ENCODE results near the gene ADAM12. TPM values are rescaled to one million over a fixed set of nuclear protein-coding genes. Genes with fewer than 3 reads are reported as not detected.

Gene ADAM12
- total RNA-seq, 1 donor from 2014 or later: 100 TPM

DNA sequence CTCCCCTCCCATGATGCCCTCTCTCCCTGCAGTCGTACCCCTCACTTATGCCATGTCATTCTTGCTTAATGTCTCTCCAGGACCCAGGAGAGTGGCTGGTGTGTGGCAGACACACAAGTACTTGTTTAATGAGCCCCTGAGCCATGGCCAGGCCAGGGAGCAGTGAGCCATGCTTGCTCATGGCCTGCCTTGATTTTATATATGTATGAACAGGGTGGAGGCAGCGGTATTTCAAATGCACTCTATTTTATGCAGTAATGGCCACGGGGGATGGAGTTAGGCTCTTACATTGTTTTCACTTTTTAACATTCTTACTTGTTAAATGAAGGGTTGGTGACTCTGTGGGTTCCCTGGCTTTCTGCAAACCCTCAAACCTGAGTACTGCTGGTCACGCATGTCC, 347.2 kb downstream of the ADAM12 start:
- DNase-seq (ENCODE audit: low read depth): no peak
- no peaks in the 10 kb centered on the region for H3K9me3 Mint-ChIP-seq (ENCODE audit: unreplicated experiment)
- Histone ChIP-seq H3K4me3 (ENCODE audit: insufficient read depth, low read depth, low read length) (no peak overlapping the region), H3K4me2 (ENCODE audit: low read length) (no peak overlapping the region), H3K9me3 (ENCODE audit: insufficient read depth, low read depth, low read length) (no peaks in the 10 kb centered on the region), H4K20me1 (ENCODE audit: insufficient read depth, low read length) (no peaks in the 10 kb centered on the region), H3K9ac (ENCODE audit: low read length) (no peak overlapping the region), H3K27me3 (ENCODE audit: insufficient read depth, low read length) (no peaks in the 10 kb centered on the region), H3K79me2 (ENCODE audit: insufficient read depth, low read length) (no peaks in the 10 kb centered on the region), H3K36me3 (ENCODE audit: insufficient read depth, low read length) (peaks cover 56% of the 10 kb centered on the region), H3K27ac (ENCODE audit: low read depth, low read length) (no peak overlapping the region), H2AFZ (ENCODE audit: low read depth, low read length) (no peak overlapping the region), H3K4me1 (ENCODE audit: insufficient read depth, low read length) (peaks cover 4% of the 10 kb centered on the region)
- H3K4me1 Mint-ChIP-seq (ENCODE audit: low read depth, unreplicated experiment): peaks cover 13% of the 10 kb centered on the region
- TF ChIP-seq CTCF (IDR thresholded peaks at IDR 0.05; ENCODE audit: insufficient read depth, low read depth, low read length): no peak
- TF ChIP-seq EZH2 (IDR thresholded peaks at IDR 0.05; ENCODE audit: insufficient read depth, low read length): no peak
- no peak overlapping the region for H3K27ac Mint-ChIP-seq (ENCODE audit: unreplicated experiment)
- H3K27me3 Mint-ChIP-seq (ENCODE audit: low read depth, unreplicated experiment): no peaks in the 10 kb centered on the region
- H3K36me3 Mint-ChIP-seq (ENCODE audit: low read depth, unreplicated experiment): peaks cover 22% of the 10 kb centered on the region
- no peak for FAIRE-seq
- no peak overlapping the region for H3K4me3 Mint-ChIP-seq (ENCODE audit: unreplicated experiment)

- no peaks in the 10 kb centered on the region for H3K27me3 ChIP-seq (ENCODE audit: insufficient read depth, low read length)
- no peak overlapping the region for H2AFZ ChIP-seq (ENCODE audit: low read depth, low read length)
- no peaks in the 10 kb centered on the region for H3K79me2 ChIP-seq (ENCODE audit: insufficient read depth, low read length)
- H4K20me1 ChIP-seq (ENCODE audit: insufficient read depth, low read length): no peaks in the 10 kb centered on the region
- no peaks in the 10 kb centered on the region for H3K27me3 Mint-ChIP-seq (ENCODE audit: low read depth, unreplicated experiment)
- no peaks in the 10 kb centered on the region for H3K9me3 ChIP-seq (ENCODE audit: insufficient read depth, low read depth, low read length)
- H3K36me3 Mint-ChIP-seq (ENCODE audit: low read depth, unreplicated experiment): peaks cover 34% of the 10 kb centered on the region
- H3K27ac Mint-ChIP-seq (ENCODE audit: unreplicated experiment): no peak overlapping the region
- H3K4me1 Mint-ChIP-seq (ENCODE audit: low read depth, unreplicated experiment): peaks cover 13% of the 10 kb centered on the region
- FAIRE-seq (no peak), DNase-seq (ENCODE audit: low read depth) (no peak)
- no peak for TF ChIP-seq EZH2 (IDR thresholded peaks at IDR 0.05; ENCODE audit: insufficient read depth, low read length)
- TF ChIP-seq CTCF (IDR thresholded peaks at IDR 0.05; ENCODE audit: insufficient read depth, low read depth, low read length): no peak
- peaks cover 71% of the 10 kb centered on the region for H3K36me3 ChIP-seq (ENCODE audit: insufficient read depth, low read length)
- no peak overlapping the region for H3K9ac ChIP-seq (ENCODE audit: low read length)
- H3K4me1 ChIP-seq (ENCODE audit: insufficient read depth, low read length): peaks cover 4% of the 10 kb centered on the region
- H3K4me2 ChIP-seq (ENCODE audit: low read length): no peak overlapping the region
- H3K9me3 Mint-ChIP-seq (ENCODE audit: unreplicated experiment): peaks cover 4% of the 10 kb centered on the region
- H3K4me3 ChIP-seq (ENCODE audit: insufficient read depth, low read depth, low read length): no peak overlapping the region
- H3K27ac ChIP-seq (ENCODE audit: low read depth, low read length): no peak overlapping the region
- H3K4me3 Mint-ChIP-seq (ENCODE audit: unreplicated experiment): no peak overlapping the region
Measured at GRCh38 chr10:126037946-126038345, 350.3 kb downstream of the ADAM12 start.

DNA sequence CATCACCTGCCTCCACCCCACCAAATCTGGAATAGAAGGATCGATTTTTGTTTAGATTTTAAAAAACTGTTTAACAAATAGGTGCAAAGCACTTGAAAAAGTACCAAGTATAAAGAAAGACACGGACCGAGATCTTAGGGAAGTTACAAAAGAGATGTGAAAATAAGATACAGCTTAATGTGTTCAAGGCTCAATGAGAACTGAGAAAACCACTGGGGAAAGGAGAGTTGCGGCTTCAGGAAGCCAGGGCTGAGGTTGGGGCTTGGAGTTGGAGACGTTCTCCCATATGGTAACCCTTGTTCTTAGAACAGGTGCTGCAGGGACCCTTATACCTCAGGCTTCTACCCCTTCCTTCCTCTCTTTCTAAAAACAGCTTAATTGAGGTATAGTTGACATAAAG, 351.8 kb downstream of the ADAM12 start:
- Histone ChIP-seq H3K27ac (ENCODE audit: low read depth, low read length) (no peak overlapping the region), H3K36me3 (ENCODE audit: insufficient read depth, low read length) (peaks cover 75% of the 10 kb centered on the region), H3K4me2 (ENCODE audit: low read length) (no peak overlapping the region), H3K79me2 (ENCODE audit: insufficient read depth, low read length) (no peaks in the 10 kb centered on the region), H3K4me1 (ENCODE audit: insufficient read depth, low read length) (peaks cover under 1% of the 10 kb centered on the region), H3K4me3 (ENCODE audit: insufficient read depth, low read depth, low read length) (no peak overlapping the region), H4K20me1 (ENCODE audit: insufficient read depth, low read length) (no peaks in the 10 kb centered on the region), H3K27me3 (ENCODE audit: insufficient read depth, low read length) (no peaks in the 10 kb centered on the region), H3K9me3 (ENCODE audit: insufficient read depth, low read depth, low read length) (no peaks in the 10 kb centered on the region), H2AFZ (ENCODE audit: low read depth, low read length) (no peak overlapping the region), H3K9ac (ENCODE audit: low read length) (no peak overlapping the region)
- no peak for FAIRE-seq
- no peak for TF ChIP-seq CTCF (IDR thresholded peaks at IDR 0.05; ENCODE audit: insufficient read depth, low read depth, low read length)
- TF ChIP-seq EZH2 (IDR thresholded peaks at IDR 0.05; ENCODE audit: insufficient read depth, low read length): no peak
- Mint-ChIP-seq H3K4me1 (ENCODE audit: low read depth, unreplicated experiment) (peaks cover 5% of the 10 kb centered on the region), H3K27me3 (ENCODE audit: low read depth, unreplicated experiment) (no peaks in the 10 kb centered on the region), H3K27ac (ENCODE audit: unreplicated experiment) (no peak overlapping the region), H3K36me3 (ENCODE audit: low read depth, unreplicated experiment) (peaks cover 28% of the 10 kb centered on the region), H3K9me3 (ENCODE audit: unreplicated experiment) (peaks cover 4% of the 10 kb centered on the region), H3K4me3 (ENCODE audit: unreplicated experiment) (no peak overlapping the region)
- DNase-seq (ENCODE audit: low read depth): no peak

Data from astrocyte (in vitro differentiated cells and primary cell).